ENCODE measurements around the gene CYP4F2.

DNA sequence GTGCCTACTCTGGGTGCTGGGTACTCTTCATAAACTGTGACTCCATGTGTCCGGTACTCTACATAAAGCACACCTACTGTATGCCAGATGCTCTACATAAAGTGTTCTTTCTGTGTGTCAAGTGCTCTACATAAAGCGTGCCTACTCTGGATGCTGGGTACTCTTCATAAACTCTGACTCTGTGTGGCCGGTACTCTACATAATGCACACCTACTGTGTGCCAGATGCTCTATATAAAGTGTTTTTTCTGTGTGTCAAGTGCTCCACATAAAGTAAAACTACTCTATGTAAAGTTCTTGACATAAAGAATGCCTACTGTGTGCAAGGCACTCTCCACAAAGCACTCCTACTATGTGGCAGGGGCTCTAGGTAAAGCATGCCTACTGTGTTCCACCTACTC lies 38.3 kb upstream of the CYP4F2 start:
- TF ChIP-seq, protein P1, sequence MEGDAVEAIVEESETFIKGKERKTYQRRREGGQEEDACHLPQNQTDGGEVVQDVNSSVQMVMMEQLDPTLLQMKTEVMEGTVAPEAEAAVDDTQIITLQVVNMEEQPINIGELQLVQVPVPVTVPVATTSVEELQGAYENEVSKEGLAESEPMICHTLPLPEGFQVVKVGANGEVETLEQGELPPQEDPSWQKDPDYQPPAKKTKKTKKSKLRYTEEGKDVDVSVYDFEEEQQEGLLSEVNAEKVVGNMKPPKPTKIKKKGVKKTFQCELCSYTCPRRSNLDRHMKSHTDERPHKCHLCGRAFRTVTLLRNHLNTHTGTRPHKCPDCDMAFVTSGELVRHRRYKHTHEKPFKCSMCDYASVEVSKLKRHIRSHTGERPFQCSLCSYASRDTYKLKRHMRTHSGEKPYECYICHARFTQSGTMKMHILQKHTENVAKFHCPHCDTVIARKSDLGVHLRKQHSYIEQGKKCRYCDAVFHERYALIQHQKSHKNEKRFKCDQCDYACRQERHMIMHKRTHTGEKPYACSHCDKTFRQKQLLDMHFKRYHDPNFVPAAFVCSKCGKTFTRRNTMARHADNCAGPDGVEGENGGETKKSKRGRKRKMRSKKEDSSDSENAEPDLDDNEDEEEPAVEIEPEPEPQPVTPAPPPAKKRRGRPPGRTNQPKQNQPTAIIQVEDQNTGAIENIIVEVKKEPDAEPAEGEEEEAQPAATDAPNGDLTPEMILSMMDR (conservative IDR thresholded peaks at IDR 0.05) = no peak
- TF ChIP-seq ZFX (IDR thresholded peaks at IDR 0.05) = no peak

Measured in C4-2B (cell line).